B cell (primary cell): Measurements from ENCODE around the gene ALOX5AP.

Experiments used
- EZH2 ChIP-seq: IDR thresholded peaks from 2 replicates; pipeline ENCODE4 v1.6.1; 2012; ENCODE audit warnings: borderline replicate concordance, low read depth, mild to moderate bottlenecking, moderate library complexity, low read length; ENCODE audit not compliant: insufficient read depth, poor library complexity, severe bottlenecking
- TF ChIP-seq, protein P1 (sequence below): fragments of 200-600 bp; IDR thresholded peaks from one replicate; pipeline ENCODE4 v1.8.0; 2022; ENCODE audit warnings: antibody characterized with exemption, mild to moderate bottlenecking

DNA sequence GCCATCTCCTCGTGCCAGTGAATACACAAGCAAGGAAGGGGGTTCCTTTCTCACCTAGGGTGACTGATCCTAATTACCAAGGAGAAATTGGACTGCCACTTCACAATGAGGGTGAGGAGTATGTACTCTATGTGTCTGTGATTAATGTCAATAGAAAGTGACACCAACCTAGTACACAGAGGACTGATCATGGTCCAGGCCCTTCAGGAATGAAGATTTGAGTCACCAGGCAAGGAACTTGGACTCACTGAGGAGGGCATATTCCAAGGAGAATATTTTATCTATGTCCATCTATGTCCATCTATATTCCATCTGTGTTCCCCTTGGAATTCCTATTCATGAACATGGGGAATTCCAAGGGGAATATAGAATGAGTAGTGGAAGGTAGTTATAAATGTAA is 9.2 kb upstream of the ALOX5AP start:
- TF ChIP-seq, protein P1, sequence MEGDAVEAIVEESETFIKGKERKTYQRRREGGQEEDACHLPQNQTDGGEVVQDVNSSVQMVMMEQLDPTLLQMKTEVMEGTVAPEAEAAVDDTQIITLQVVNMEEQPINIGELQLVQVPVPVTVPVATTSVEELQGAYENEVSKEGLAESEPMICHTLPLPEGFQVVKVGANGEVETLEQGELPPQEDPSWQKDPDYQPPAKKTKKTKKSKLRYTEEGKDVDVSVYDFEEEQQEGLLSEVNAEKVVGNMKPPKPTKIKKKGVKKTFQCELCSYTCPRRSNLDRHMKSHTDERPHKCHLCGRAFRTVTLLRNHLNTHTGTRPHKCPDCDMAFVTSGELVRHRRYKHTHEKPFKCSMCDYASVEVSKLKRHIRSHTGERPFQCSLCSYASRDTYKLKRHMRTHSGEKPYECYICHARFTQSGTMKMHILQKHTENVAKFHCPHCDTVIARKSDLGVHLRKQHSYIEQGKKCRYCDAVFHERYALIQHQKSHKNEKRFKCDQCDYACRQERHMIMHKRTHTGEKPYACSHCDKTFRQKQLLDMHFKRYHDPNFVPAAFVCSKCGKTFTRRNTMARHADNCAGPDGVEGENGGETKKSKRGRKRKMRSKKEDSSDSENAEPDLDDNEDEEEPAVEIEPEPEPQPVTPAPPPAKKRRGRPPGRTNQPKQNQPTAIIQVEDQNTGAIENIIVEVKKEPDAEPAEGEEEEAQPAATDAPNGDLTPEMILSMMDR: no peak
- no peak for TF ChIP-seq EZH2
